ENCODE data around the gene TAF1B. TPM values are rescaled to one million over a fixed set of nuclear protein-coding genes. Genes with fewer than 3 reads are reported as not detected.
A peak's percentile ranks its signal among the peaks of the same experiment; 100 is the strongest.

The TAF1B gene
- total RNA-seq, 1 experiment from 2014 or later: 25.5 TPM

DNA sequence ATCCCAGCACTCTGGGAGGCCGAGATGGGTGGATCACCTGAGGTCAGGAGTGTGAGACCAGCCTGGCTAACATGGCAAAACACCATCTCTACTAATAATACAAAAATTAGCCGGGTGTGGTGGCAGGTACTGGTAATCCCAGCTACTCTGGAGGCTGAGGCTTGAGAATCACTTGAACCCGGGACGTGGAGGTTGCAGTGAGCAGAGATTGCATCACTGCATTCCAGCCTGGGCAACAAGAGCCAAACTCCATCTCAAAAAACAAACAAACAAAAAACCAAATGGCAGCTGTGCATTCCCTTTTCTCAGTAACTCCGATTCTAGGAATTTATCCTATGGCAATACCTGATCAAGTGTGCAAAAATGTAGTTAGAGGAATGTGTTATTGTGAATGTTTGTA is 103.5 kb downstream of the TAF1B start:
- no peak overlapping the region for H3K4me3 Mint-ChIP-seq (ENCODE audit: unreplicated experiment)
- no peaks in the 10 kb centered on the region for H3K9me3 Mint-ChIP-seq (ENCODE audit: unreplicated experiment)
- intact Hi-C loops (cut with micrococcal nuclease): no loop called here
- H3K27ac Mint-ChIP-seq (ENCODE audit: low read depth, unreplicated experiment): no peak overlapping the region
- no peak for TF ChIP-seq CTCF (IDR thresholded peaks at IDR 0.05; ENCODE audit: unreplicated experiment)
- CTCF ChIA-PET: interaction anchor here (0.9 to 2.6 kb wide), 4 partner anchors 37 to 148 kb away, joined by 3 to 12 read pairs (median 4); partner anchors contain the start of gene TAF1B
- no TSS peak for BruUV-seq (replicated peaks)
- H3K4me1 Mint-ChIP-seq (ENCODE audit: insufficient read depth, unreplicated experiment): peaks cover 10% of the 10 kb centered on the region
- DNase-seq (ENCODE audit: unreplicated experiment): no peak
- H3K27me3 Mint-ChIP-seq (ENCODE audit: insufficient read depth, unreplicated experiment): no peaks in the 10 kb centered on the region
- H3K36me3 Mint-ChIP-seq (ENCODE audit: insufficient read depth, unreplicated experiment): no peaks in the 10 kb centered on the region
- POLR2A ChIA-PET: interaction anchor here (0.6 to 1.0 kb wide), 2 partner anchors 58 to 493 kb away, joined by 3 read pairs; no protein-coding TSS in a partner anchor

- no peaks in the 10 kb centered on the region for H3K9me3 Mint-ChIP-seq (ENCODE audit: unreplicated experiment)
- H3K4me1 Mint-ChIP-seq (ENCODE audit: insufficient read depth, unreplicated experiment): peaks cover 10% of the 10 kb centered on the region
- ChIA-PET CTCF (interaction anchor here (0.8 kb wide), 1 partner anchor 37 kb away, joined by 3 read pairs; no protein-coding TSS in a partner anchor), POLR2A (no interaction called here)
- H3K27me3 Mint-ChIP-seq (ENCODE audit: insufficient read depth, unreplicated experiment): no peaks in the 10 kb centered on the region
- TF ChIP-seq CTCF (IDR thresholded peaks at IDR 0.05; ENCODE audit: unreplicated experiment): no peak
- DNase-seq (ENCODE audit: unreplicated experiment): no peak
- no peaks in the 10 kb centered on the region for H3K36me3 Mint-ChIP-seq (ENCODE audit: insufficient read depth, unreplicated experiment)
- H3K4me3 Mint-ChIP-seq (ENCODE audit: unreplicated experiment): no peak overlapping the region
- no peak overlapping the region for H3K27ac Mint-ChIP-seq (ENCODE audit: low read depth, unreplicated experiment)
- intact Hi-C loops (cut with micrococcal nuclease): no loop called here
- BruUV-seq (replicated peaks): no TSS peak
These were observed 105.4 kb downstream of the TAF1B start for GRCh38 chr2:9948721-9949120.

- intact Hi-C loops (cut with micrococcal nuclease): no loop called here
- Mint-ChIP-seq H3K9me3 (ENCODE audit: unreplicated experiment) (no peaks in the 10 kb centered on the region), H3K27ac (ENCODE audit: low read depth, unreplicated experiment) (no peak overlapping the region), H3K36me3 (ENCODE audit: insufficient read depth, unreplicated experiment) (no peaks in the 10 kb centered on the region), H3K27me3 (ENCODE audit: insufficient read depth, unreplicated experiment) (no peaks in the 10 kb centered on the region), H3K4me1 (ENCODE audit: insufficient read depth, unreplicated experiment) (peaks cover 7% of the 10 kb centered on the region), H3K4me3 (ENCODE audit: unreplicated experiment) (no peak overlapping the region)
- no peak for TF ChIP-seq CTCF (IDR thresholded peaks at IDR 0.05; ENCODE audit: unreplicated experiment)
- DNase-seq (ENCODE audit: unreplicated experiment): no peak
- CTCF ChIA-PET: no interaction called here
- POLR2A ChIA-PET: no interaction called here
- BruUV-seq (replicated peaks): no TSS peak
These were observed 106.1 kb downstream of the TAF1B start for GRCh38 chr2:9949239-9949991.

DNA sequence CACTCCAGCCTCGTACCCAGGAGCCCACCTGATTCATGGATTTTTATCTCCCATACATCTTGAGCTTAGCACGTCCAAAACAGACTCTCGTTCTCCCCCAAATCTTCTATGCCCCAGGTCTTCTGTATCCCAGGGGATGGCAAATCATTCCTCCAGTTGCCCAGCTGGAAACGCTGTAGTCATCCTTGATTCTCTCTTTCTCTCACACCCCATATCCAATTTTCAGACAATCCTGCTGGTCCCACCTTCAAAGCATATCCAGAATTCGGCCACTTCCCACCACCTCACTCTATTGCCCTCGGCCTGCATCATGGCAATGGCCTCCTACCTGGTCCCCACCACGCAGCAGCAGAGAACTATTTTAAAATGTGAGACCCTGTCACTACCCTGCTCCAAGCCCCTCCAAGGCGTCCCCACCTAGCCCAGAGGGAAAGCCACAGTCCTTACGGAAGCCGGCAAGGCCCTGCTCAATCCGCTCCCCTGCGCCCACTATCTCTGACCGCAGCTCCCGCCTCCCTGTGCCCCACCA is 106.8 kb downstream of the TAF1B start:
- intact Hi-C loops (cut with micrococcal nuclease): no loop called here
- CTCF ChIA-PET: interaction anchor here (0.7 to 1.0 kb wide), 2 partner anchors 136 to 151 kb away, joined by 4 read pairs; no protein-coding TSS in a partner anchor
- peak overlapping the region; percentile 74 for H3K4me3 Mint-ChIP-seq (ENCODE audit: unreplicated experiment)
- POLR2A ChIA-PET: no interaction called here
- no peak for TF ChIP-seq CTCF (IDR thresholded peaks at IDR 0.05; ENCODE audit: unreplicated experiment)
- no TSS peak for BruUV-seq (replicated peaks)
- DNase-seq (ENCODE audit: unreplicated experiment): no peak
- peaks cover 6% of the 10 kb centered on the region for H3K4me1 Mint-ChIP-seq (ENCODE audit: insufficient read depth, unreplicated experiment)
- H3K27me3 Mint-ChIP-seq (ENCODE audit: insufficient read depth, unreplicated experiment): no peaks in the 10 kb centered on the region
- H3K9me3 Mint-ChIP-seq (ENCODE audit: unreplicated experiment): no peaks in the 10 kb centered on the region
- H3K27ac Mint-ChIP-seq (ENCODE audit: low read depth, unreplicated experiment): no peak overlapping the region
- H3K36me3 Mint-ChIP-seq (ENCODE audit: insufficient read depth, unreplicated experiment): no peaks in the 10 kb centered on the region
